Measurements from ENCODE around the gene SRRM4. TPM values are rescaled to one million over a fixed set of nuclear protein-coding genes. Genes with fewer than 3 reads are reported as not detected.

The SRRM4 gene
- total and polyA plus RNA-seq, 2 donors (not counting 1 experiment from before 2014, with no cell fraction given): not detected

GRCh38 chr12:119019166-119019565 is 37.8 kb downstream of the SRRM4 start:
- H3K9ac ChIP-seq (ENCODE audit: insufficient read depth, low read length): no peak overlapping the region
- no peaks in the 10 kb centered on the region for H3K27me3 ChIP-seq (ENCODE audit: control insufficient read depth, insufficient read depth, low read length)
- no peak for DNase-seq (ENCODE audit: low read depth in 2 of 2)
- no peak overlapping the region for H3K27ac ChIP-seq (ENCODE audit: insufficient read depth, low read length)
- no peaks in the 10 kb centered on the region for H4K20me1 ChIP-seq (ENCODE audit: control insufficient read depth, extremely low read depth, insufficient read depth, low read length)
- TF ChIP-seq CTCF (conservative IDR thresholded peaks at IDR 0.05 in 1 of 2, IDR thresholded peaks at IDR 0.05 in 1 of 2; ENCODE audit: low read depth in 1 of 2, low read length in 2 of 2) (no peak), EZH2 (IDR thresholded peaks at IDR 0.05; ENCODE audit: low read length, missing control alignments) (no peak)
- no peak overlapping the region for H3K4me2 ChIP-seq (ENCODE audit: extremely low read depth, insufficient read depth, low read length)
- H2AFZ ChIP-seq (ENCODE audit: low read length): no peak overlapping the region
- H3K79me2 ChIP-seq (ENCODE audit: control insufficient read depth, insufficient read depth, low read length): no peaks in the 10 kb centered on the region
- no peak overlapping the region for H3K4me3 ChIP-seq (replicated peaks in 1 of 4; ENCODE audit: control extremely low read depth in 1 of 4, insufficient read depth in 1 of 4, low read depth in 3 of 4, low read length in 4 of 4)
- no peaks in the 10 kb centered on the region for H3K4me1 ChIP-seq (ENCODE audit: control insufficient read depth, extremely low read depth, insufficient read depth, low read length)
- no peaks in the 10 kb centered on the region for H3K36me3 ChIP-seq (ENCODE audit: control insufficient read depth, insufficient read depth, low read length)
- H3K9me3 ChIP-seq (ENCODE audit: control insufficient read depth, insufficient read depth, low read depth, low read length): no peaks in the 10 kb centered on the region

GRCh38 chr12:119020406-119021360 is 39.3 kb downstream of the SRRM4 start:
- Histone ChIP-seq H3K27ac (ENCODE audit: insufficient read depth, low read length) (no peak overlapping the region), H3K36me3 (ENCODE audit: control insufficient read depth, insufficient read depth, low read length) (no peaks in the 10 kb centered on the region), H3K4me1 (ENCODE audit: control insufficient read depth, extremely low read depth, insufficient read depth, low read length) (no peaks in the 10 kb centered on the region), H3K27me3 (ENCODE audit: control insufficient read depth, insufficient read depth, low read length) (no peaks in the 10 kb centered on the region), H3K79me2 (ENCODE audit: control insufficient read depth, insufficient read depth, low read length) (no peaks in the 10 kb centered on the region), H2AFZ (ENCODE audit: low read length) (no peak overlapping the region), H3K4me2 (ENCODE audit: extremely low read depth, insufficient read depth, low read length) (no peak overlapping the region), H4K20me1 (ENCODE audit: control insufficient read depth, extremely low read depth, insufficient read depth, low read length) (no peaks in the 10 kb centered on the region), H3K9me3 (ENCODE audit: control insufficient read depth, insufficient read depth, low read depth, low read length) (no peaks in the 10 kb centered on the region), H3K9ac (ENCODE audit: insufficient read depth, low read length) (no peak overlapping the region), H3K4me3 (replicated peaks in 1 of 4; ENCODE audit: control extremely low read depth in 1 of 4, insufficient read depth in 1 of 4, low read depth in 3 of 4, low read length in 4 of 4) (no peak overlapping the region)
- TF ChIP-seq CTCF (conservative IDR thresholded peaks at IDR 0.05 in 1 of 2, IDR thresholded peaks at IDR 0.05 in 1 of 2; ENCODE audit: low read depth in 1 of 2, low read length in 2 of 2) (no peak), EZH2 (IDR thresholded peaks at IDR 0.05; ENCODE audit: low read length, missing control alignments) (no peak)
- no peak for DNase-seq (ENCODE audit: low read depth in 2 of 2)

- Histone ChIP-seq H3K79me2 (ENCODE audit: control insufficient read depth, insufficient read depth, low read length) (no peaks in the 10 kb centered on the region), H3K27ac (ENCODE audit: insufficient read depth, low read length) (no peak overlapping the region), H3K4me2 (ENCODE audit: extremely low read depth, insufficient read depth, low read length) (no peak overlapping the region), H3K27me3 (ENCODE audit: control insufficient read depth, insufficient read depth, low read length) (no peaks in the 10 kb centered on the region), H3K4me3 (replicated peaks in 1 of 4; ENCODE audit: control extremely low read depth in 1 of 4, insufficient read depth in 1 of 4, low read depth in 3 of 4, low read length in 4 of 4) (no peak overlapping the region), H2AFZ (ENCODE audit: low read length) (no peak overlapping the region), H3K9ac (ENCODE audit: insufficient read depth, low read length) (no peak overlapping the region), H3K9me3 (ENCODE audit: control insufficient read depth, insufficient read depth, low read depth, low read length) (no peaks in the 10 kb centered on the region), H3K4me1 (ENCODE audit: control insufficient read depth, extremely low read depth, insufficient read depth, low read length) (no peaks in the 10 kb centered on the region), H4K20me1 (ENCODE audit: control insufficient read depth, extremely low read depth, insufficient read depth, low read length) (no peaks in the 10 kb centered on the region), H3K36me3 (ENCODE audit: control insufficient read depth, insufficient read depth, low read length) (no peaks in the 10 kb centered on the region)
- no peak for DNase-seq (ENCODE audit: low read depth in 2 of 2)
- TF ChIP-seq CTCF (conservative IDR thresholded peaks at IDR 0.05 in 1 of 2, IDR thresholded peaks at IDR 0.05 in 1 of 2; ENCODE audit: low read depth in 1 of 2, low read length in 2 of 2) (no peak), EZH2 (IDR thresholded peaks at IDR 0.05; ENCODE audit: low read length, missing control alignments) (no peak)
These were observed 43.0 kb downstream of the SRRM4 start for GRCh38 chr12:119024356-119024755.
